Erythroblast (primary cell): Measurements from ENCODE around the gene MZT2B.
"Not testable (repeated sequence)": the region's sequence is repeated elsewhere in the genome, so short reads cannot be mapped to it uniquely, and the experiment has no call there.

Experiments used
- GATA1 ChIP-seq: IDR thresholded peaks from 2 replicates; pipeline ENCODE4 v1.6.1; 2011; ENCODE audit warnings: low read depth, mild to moderate bottlenecking, control low read depth, low read length, moderate library complexity
- POLR2A ChIP-seq: IDR thresholded peaks from 2 replicates; pipeline ENCODE4 v1.6.1; 2011; ENCODE audit warnings: mild to moderate bottlenecking, low read length

DNA sequence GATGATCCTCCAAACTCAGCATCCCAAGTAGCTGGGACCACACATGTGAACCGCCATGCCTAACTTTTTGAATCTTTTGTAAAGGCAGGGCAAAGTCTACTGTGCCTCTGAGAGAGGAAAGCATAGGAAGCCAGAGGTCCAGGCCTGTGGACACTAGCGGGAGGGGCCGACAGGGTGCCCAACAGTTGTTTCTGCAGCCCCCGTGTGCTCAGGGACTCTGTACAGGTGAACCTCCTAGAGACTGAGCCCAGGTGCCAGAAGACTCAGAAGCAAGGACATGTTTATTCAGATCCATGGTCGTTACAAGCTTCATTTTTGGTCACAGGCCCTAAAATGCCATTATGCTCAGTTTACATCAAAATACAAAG lies 30.9 kb upstream of the MZT2B start:
- not testable (repeated sequence) for TF ChIP-seq POLR2A, GATA1
